ENCODE data around the gene MDM2.

- TF ChIP-seq RAD21 (IDR thresholded peaks at IDR 0.05; ENCODE audit: low read depth) (no peak), NFIC (IDR thresholded peaks at IDR 0.05) (no peak), CEBPB (IDR thresholded peaks at IDR 0.05) (no peak), REST (IDR thresholded peaks at IDR 0.05; ENCODE audit: low read depth) (no peak), YY1 (IDR thresholded peaks at IDR 0.05; ENCODE audit: low read depth) (no peak), ZBTB7A (IDR thresholded peaks at IDR 0.05; ENCODE audit: low read depth) (no peak)
These were observed 17.7 kb downstream of the MDM2 start for GRCh38 chr12:68825569-68826217.
